BJ (cell line): ENCODE data around the gene POMGNT1. TPM values are rescaled to one million over a fixed set of nuclear protein-coding genes. Genes with fewer than 3 reads are reported as not detected.
"Not testable (repeated sequence)": the region's sequence is repeated elsewhere in the genome, so short reads cannot be mapped to it uniquely, and the experiment has no call there.

ENCODE experiments used
- CTCF ChIA-PET: fragments of 350-600 bp; formaldehyde crosslinking; extraction: SDS; loops from one replicate; lab custom pipeline; 2021; ENCODE audit warnings: antibody characterized with exemption, inconsistent platforms; lab: Yijun Ruan, JAX
- POLR2A ChIA-PET: fragments of 300-600 bp; sonication (Branson Sonifier 250); formaldehyde crosslinking; extraction: SDS; loops from one replicate; lab custom pipeline; 2021; ENCODE audit warnings: antibody characterized with exemption; lab: Charles Lee
- DNase-seq: peaks from one replicate; pipeline ENCODE4 v3.0.0-alpha.2; 2011; ENCODE audit warnings: low read depth
- H3K27me3 ChIP-seq: 2 replicates; pipeline ENCODE4 v1.6.0; 2011; ENCODE audit warnings: low read length; ENCODE audit not compliant: control insufficient read depth, insufficient read depth
- H3K36me3 ChIP-seq: 2 replicates; pipeline ENCODE4 v1.5.1; 2011; ENCODE audit warnings: low read length; ENCODE audit not compliant: control insufficient read depth, insufficient read depth
- H3K4me3 ChIP-seq: 2 replicates; pipeline ENCODE4 v1.5.1; 2011; ENCODE audit warnings: low read depth, mild to moderate bottlenecking, control low read depth, low read length
- polyA plus RNA-seq: library from polyadenylated mRNA; depleted of rRNA; stranded (reverse); fragments of >200 nt; gene quantifications from 2 replicates; pipeline ENCODE4 v1.2.3, GENCODE V29; 2011
- TF ChIP-seq, protein P1 (sequence below): IDR thresholded peaks from 2 replicates; pipeline ENCODE4 v1.5.1; 2011; ENCODE audit warnings: low read depth, mild to moderate bottlenecking, control low read depth, inconsistent platforms, low read length, moderate library complexity; ENCODE audit not compliant: insufficient read depth

The POMGNT1 gene
- polyA plus RNA-seq, 1 experiment, result 80.0 TPM

DNA sequence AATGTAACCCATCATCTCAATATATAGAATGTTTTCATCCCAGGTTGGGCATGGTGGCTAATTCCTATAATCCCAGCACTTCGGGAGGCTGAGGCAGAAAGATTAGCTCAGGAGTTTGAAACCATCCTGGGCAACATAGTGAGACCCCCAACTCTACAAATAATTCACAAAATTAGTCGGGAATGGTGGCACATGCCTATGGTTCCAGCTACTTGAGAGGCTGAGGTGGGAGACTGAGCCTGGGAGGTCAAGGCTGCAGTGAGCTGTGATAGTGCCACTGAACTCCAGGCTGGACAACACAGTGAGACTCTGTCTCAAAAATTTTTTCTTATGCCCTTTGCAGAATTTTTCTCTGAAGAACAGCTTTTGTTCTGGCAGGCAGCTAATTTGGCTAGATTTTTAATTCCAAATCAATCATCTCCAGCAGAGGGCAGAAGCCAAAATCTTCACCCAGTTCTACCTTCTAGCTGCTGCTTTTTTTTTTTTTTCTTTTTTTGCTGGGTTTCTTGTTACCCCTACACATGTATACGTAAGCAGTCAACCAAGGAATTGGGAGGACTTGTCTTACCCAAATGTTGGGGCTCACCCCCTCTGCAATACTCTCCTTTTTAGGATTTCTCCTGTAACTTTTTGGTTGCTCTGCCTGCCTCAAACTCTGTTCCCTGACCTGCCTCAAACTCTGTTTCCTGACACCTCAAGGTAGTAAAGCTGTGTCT is 46.6 kb upstream of the POMGNT1 start:
- POLR2A ChIA-PET, result interaction anchor here (0.5 to 0.6 kb wide), 2 partner anchors 103 to 559 kb away, joined by 3 to 8 read pairs; partner anchors contain the start of gene GPBP1L1
- TF ChIP-seq, protein P1, sequence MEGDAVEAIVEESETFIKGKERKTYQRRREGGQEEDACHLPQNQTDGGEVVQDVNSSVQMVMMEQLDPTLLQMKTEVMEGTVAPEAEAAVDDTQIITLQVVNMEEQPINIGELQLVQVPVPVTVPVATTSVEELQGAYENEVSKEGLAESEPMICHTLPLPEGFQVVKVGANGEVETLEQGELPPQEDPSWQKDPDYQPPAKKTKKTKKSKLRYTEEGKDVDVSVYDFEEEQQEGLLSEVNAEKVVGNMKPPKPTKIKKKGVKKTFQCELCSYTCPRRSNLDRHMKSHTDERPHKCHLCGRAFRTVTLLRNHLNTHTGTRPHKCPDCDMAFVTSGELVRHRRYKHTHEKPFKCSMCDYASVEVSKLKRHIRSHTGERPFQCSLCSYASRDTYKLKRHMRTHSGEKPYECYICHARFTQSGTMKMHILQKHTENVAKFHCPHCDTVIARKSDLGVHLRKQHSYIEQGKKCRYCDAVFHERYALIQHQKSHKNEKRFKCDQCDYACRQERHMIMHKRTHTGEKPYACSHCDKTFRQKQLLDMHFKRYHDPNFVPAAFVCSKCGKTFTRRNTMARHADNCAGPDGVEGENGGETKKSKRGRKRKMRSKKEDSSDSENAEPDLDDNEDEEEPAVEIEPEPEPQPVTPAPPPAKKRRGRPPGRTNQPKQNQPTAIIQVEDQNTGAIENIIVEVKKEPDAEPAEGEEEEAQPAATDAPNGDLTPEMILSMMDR, result peak; percentile 49
- CTCF ChIA-PET, result interaction anchor here (0.7 to 5.4 kb wide), 16 partner anchors 10 to 113 kb away, joined by 3 to 47 read pairs (median 4); partner anchors contain the start of genes LRRC41, NSUN4 and UQCRH
- H3K36me3 ChIP-seq, result no peaks in the 10 kb centered on the region
- H3K27me3 ChIP-seq, result no peaks in the 10 kb centered on the region
- DNase-seq, result no peak
- H3K4me3 ChIP-seq, result no peak overlapping the region

GRCh38 chr1:46243831-46244230 is 45.6 kb upstream of the POMGNT1 start:
- DNase-seq, H3K27me3 ChIP-seq, H3K4me3 ChIP-seq, POLR2A ChIA-PET, H3K36me3 ChIP-seq: not testable (repeated sequence)
- CTCF ChIA-PET, result interaction anchor here (1.5 to 5.4 kb wide), 2 partner anchors 16 to 103 kb away, joined by 4 to 47 read pairs; no protein-coding TSS in a partner anchor

GRCh38 chr1:46242918-46243317 is 44.7 kb upstream of the POMGNT1 start:
- H3K4me3 ChIP-seq, result no peak overlapping the region
- H3K27me3 ChIP-seq, result no peaks in the 10 kb centered on the region
- TF ChIP-seq, protein P1, result no peak
- POLR2A ChIA-PET, result no interaction called here
- CTCF ChIA-PET, result interaction anchor here (5.4 kb wide), 1 partner anchor 104 kb away, joined by 47 read pairs; no protein-coding TSS in a partner anchor
- H3K36me3 ChIP-seq, result no peaks in the 10 kb centered on the region
- no peak for DNase-seq

GRCh38 chr1:46241733-46242132 is 43.5 kb upstream of the POMGNT1 start:
- H3K27me3 ChIP-seq, H3K36me3 ChIP-seq, POLR2A ChIA-PET, H3K4me3 ChIP-seq, CTCF ChIA-PET, DNase-seq: not testable (repeated sequence)

DNA sequence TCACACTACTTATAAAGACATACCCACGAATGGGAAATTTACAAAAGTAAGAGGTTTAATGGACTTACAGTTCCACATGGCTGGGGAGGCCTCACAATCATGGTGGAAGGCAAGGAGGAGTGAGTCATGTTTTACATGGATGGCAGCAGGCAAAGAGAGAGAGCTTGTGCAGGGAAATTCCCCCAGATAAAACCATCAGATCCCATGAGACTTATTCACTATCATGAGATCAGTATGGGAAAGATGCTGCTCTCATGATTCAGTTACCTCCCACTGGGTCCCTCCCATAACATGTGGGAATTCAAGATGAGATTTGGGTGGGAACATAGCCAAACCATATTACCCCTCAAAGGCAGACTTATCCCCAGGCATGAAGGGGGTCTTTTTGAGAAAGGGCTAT is 40.6 kb upstream of the POMGNT1 start:
- H3K27me3 ChIP-seq, H3K36me3 ChIP-seq, DNase-seq, H3K4me3 ChIP-seq, POLR2A ChIA-PET: not testable (repeated sequence)
- CTCF ChIA-PET, result interaction anchor here (1.3 kb wide), 1 partner anchor 15 kb away, joined by 5 read pairs; no protein-coding TSS in a partner anchor

- Histone ChIP-seq H3K4me3 (no peak overlapping the region), H3K36me3 (no peaks in the 10 kb centered on the region), H3K27me3 (no peaks in the 10 kb centered on the region)
- POLR2A ChIA-PET, result no interaction called here
- TF ChIP-seq, protein P1, result no peak
- no peak for DNase-seq
- CTCF ChIA-PET, result interaction anchor here (1.0 to 1.5 kb wide), 3 partner anchors 10 to 729 kb away, joined by 3 to 4 read pairs (median 4); no protein-coding TSS in a partner anchor
Observed at GRCh38 chr1:46236882-46237281, 38.6 kb upstream of the POMGNT1 start.

- CTCF ChIA-PET, result interaction anchor here (1.0 to 4.5 kb wide), 5 partner anchors 8 to 195 kb away, joined by 3 to 31 read pairs (median 4); no protein-coding TSS in a partner anchor
- DNase-seq, POLR2A ChIA-PET, H3K27me3 ChIP-seq, H3K4me3 ChIP-seq, H3K36me3 ChIP-seq: not testable (repeated sequence)
Observed at GRCh38 chr1:46231231-46231630, 33.0 kb upstream of the POMGNT1 start.
